OCI-LY1 (cell line): ENCODE results near the gene ATF5.

ENCODE experiments used
- H2AFZ ChIP-seq: fragments of 200-600 bp; sonication (generic), shearing (Covaris generic); 2 replicates; pipeline ENCODE4 v1.6.0; 2014; ENCODE audit warnings: antibody characterized with exemption, mild to moderate bottlenecking, low read length
- H3F3A ChIP-seq: fragments of 200-600 bp; sonication (generic), shearing (Covaris generic); 2 replicates; pipeline ENCODE4 v1.6.0; 2014; ENCODE audit warnings: mild to moderate bottlenecking, antibody characterized with exemption, low read length, moderate library complexity; ENCODE audit not compliant: insufficient read depth
- H3K27ac ChIP-seq: fragments of 200-600 bp; sonication (generic); 2 replicates; pipeline ENCODE4 v1.5.1; 2014; ENCODE audit warnings: low read length, mixed run types, mild to moderate bottlenecking, low read depth; ENCODE audit not compliant: poor library complexity, severe bottlenecking
- H3K27me3 ChIP-seq: fragments of 200-600 bp; sonication (generic); 2 replicates; pipeline ENCODE4 v1.6.0; 2014; ENCODE audit warnings: antibody characterized with exemption, mild to moderate bottlenecking, low read length, moderate library complexity; ENCODE audit not compliant: insufficient read depth
- H3K36me3 ChIP-seq: fragments of 200-600 bp; sonication (generic); 2 replicates; pipeline ENCODE4 v1.6.1; 2014; ENCODE audit warnings: mild to moderate bottlenecking, antibody characterized with exemption, low read length, moderate library complexity, mixed read lengths; ENCODE audit not compliant: insufficient read depth
- H3K4me1 ChIP-seq: fragments of 200-600 bp; sonication (generic); 2 replicates; pipeline ENCODE4 v1.5.1; 2014; ENCODE audit warnings: mild to moderate bottlenecking, low read length, moderate library complexity; ENCODE audit not compliant: insufficient read depth, severe bottlenecking
- H3K4me2 ChIP-seq: fragments of 200-600 bp; sonication (generic), shearing (Covaris generic); 2 replicates; pipeline ENCODE4 v1.6.1; 2014; ENCODE audit warnings: low read length
- H3K4me3 ChIP-seq: fragments of 200-600 bp; sonication (generic); 2 replicates; pipeline ENCODE4 v1.5.1; 2014; ENCODE audit warnings: low read length, low read depth, mild to moderate bottlenecking, mixed read lengths; ENCODE audit not compliant: poor library complexity, severe bottlenecking
- H3K79me2 ChIP-seq: fragments of 200-600 bp; shearing (Covaris generic); 2 replicates; pipeline ENCODE4 v1.6.1; 2016; ENCODE audit warnings: mixed run types, low read length, mixed read lengths; ENCODE audit not compliant: insufficient read depth
- H3K9ac ChIP-seq: fragments of 200-600 bp; sonication (generic), shearing (Covaris generic); 2 replicates; pipeline ENCODE4 v1.6.1; 2014; ENCODE audit warnings: mild to moderate bottlenecking, low read length, mixed read lengths
- H3K9me2 ChIP-seq: fragments of 200-600 bp; sonication (generic), shearing (Covaris generic); 2 replicates; pipeline ENCODE4 v1.6.1; 2014; ENCODE audit warnings: low read depth, mild to moderate bottlenecking, low read length, mixed read lengths
- H3K9me3 ChIP-seq: fragments of 200-600 bp; shearing (Covaris generic); 2 replicates; pipeline ENCODE4 v1.6.1; 2014; ENCODE audit warnings: low read length, mixed read lengths
- H4K20me1 ChIP-seq: fragments of 200-600 bp; sonication (generic), shearing (Covaris generic); 2 replicates; pipeline ENCODE4 v1.6.0; 2016; ENCODE audit warnings: mild to moderate bottlenecking, low read length; ENCODE audit not compliant: insufficient read depth
- EZH2 ChIP-seq: fragments of 200-600 bp; sonication (generic), shearing (Covaris generic); IDR thresholded peaks from 2 replicates; pipeline ENCODE4 v1.8.0; 2017; ENCODE audit warnings: borderline replicate concordance, mixed run types, mild to moderate bottlenecking, antibody characterized with exemption, low read length, moderate library complexity, mixed read lengths
- TF ChIP-seq, protein P1 (sequence below): fragments of 200-600 bp; sonication (generic), shearing (Covaris generic); IDR thresholded peaks from 2 replicates; pipeline ENCODE4 v1.5.1; 2017; ENCODE audit warnings: mild to moderate bottlenecking, antibody characterized with exemption, low read length, moderate library complexity, mixed read lengths

ATF5 gene

DNA sequence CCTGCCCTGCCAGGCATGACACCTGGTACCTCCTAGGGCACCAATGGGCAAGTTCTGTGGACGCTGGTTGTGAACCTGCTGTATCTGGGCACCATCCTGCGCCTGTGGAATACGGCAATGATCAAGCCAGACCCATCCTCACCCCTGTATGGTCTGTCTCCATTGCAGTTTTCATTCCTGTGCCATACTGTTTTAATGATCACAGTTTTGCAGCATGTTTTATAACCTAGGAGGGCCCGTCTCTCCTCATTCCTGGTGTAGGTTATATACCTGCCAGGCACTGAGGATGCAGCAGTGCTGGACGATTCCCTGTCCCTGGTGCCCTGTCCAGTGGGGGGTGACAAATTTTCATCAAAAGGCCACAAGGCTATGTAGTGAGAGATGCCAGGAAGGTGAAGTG, 45.9 kb upstream of the ATF5 start:
- Histone ChIP-seq H3K79me2 (no peaks in the 10 kb centered on the region), H3K27me3 (no peaks in the 10 kb centered on the region), H4K20me1 (no peaks in the 10 kb centered on the region), H3F3A (no peaks in the 10 kb centered on the region), H2AFZ (no peak overlapping the region), H3K36me3 (peaks cover 57% of the 10 kb centered on the region), H3K4me3 (no peak overlapping the region), H3K27ac (no peak overlapping the region), H3K4me2 (no peak overlapping the region), H3K4me1 (peaks cover 25% of the 10 kb centered on the region), H3K9ac (no peak overlapping the region), H3K9me3 (0 out of 2 replicates have a peak, but pooled peaks cover 3% of the 10 kb centered on the region), H3K9me2 (no peaks in the 10 kb centered on the region)
- TF ChIP-seq EZH2, result no peak
- TF ChIP-seq, protein P1, sequence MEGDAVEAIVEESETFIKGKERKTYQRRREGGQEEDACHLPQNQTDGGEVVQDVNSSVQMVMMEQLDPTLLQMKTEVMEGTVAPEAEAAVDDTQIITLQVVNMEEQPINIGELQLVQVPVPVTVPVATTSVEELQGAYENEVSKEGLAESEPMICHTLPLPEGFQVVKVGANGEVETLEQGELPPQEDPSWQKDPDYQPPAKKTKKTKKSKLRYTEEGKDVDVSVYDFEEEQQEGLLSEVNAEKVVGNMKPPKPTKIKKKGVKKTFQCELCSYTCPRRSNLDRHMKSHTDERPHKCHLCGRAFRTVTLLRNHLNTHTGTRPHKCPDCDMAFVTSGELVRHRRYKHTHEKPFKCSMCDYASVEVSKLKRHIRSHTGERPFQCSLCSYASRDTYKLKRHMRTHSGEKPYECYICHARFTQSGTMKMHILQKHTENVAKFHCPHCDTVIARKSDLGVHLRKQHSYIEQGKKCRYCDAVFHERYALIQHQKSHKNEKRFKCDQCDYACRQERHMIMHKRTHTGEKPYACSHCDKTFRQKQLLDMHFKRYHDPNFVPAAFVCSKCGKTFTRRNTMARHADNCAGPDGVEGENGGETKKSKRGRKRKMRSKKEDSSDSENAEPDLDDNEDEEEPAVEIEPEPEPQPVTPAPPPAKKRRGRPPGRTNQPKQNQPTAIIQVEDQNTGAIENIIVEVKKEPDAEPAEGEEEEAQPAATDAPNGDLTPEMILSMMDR, result no peak

DNA sequence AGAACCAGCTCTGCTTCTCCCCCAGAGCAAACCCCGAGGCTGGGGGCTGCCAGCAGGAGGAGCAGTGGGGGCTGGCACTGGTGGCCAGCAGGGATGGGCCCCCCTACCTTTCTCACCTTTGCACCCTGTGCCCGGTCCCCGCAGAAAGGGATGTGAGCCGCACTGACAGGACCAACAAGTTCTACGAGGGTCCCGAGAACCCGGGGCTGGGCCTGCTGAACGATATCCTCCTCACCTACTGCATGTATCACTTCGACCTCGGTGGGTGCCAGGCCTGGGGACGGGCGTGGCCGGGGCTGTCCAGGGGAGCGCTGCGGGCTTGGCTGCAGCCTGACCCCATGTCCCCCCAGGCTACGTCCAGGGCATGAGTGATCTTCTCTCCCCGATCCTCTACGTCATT, 44.9 kb upstream of the ATF5 start:
- Histone ChIP-seq H3K9me3 (0 out of 2 replicates have a peak, but pooled peaks cover 3% of the 10 kb centered on the region), H3K9ac (no peak overlapping the region), H3K4me3 (no peak overlapping the region), H3K4me1 (peaks cover 26% of the 10 kb centered on the region), H3K27ac (no peak overlapping the region), H3K4me2 (no peak overlapping the region), H3K79me2 (no peaks in the 10 kb centered on the region), H3K9me2 (no peaks in the 10 kb centered on the region), H3K27me3 (no peaks in the 10 kb centered on the region), H2AFZ (no peak overlapping the region), H3K36me3 (peaks cover 57% of the 10 kb centered on the region), H4K20me1 (no peaks in the 10 kb centered on the region), H3F3A (no peaks in the 10 kb centered on the region)
- TF ChIP-seq EZH2, result no peak
- TF ChIP-seq, protein P1, result no peak

DNA sequence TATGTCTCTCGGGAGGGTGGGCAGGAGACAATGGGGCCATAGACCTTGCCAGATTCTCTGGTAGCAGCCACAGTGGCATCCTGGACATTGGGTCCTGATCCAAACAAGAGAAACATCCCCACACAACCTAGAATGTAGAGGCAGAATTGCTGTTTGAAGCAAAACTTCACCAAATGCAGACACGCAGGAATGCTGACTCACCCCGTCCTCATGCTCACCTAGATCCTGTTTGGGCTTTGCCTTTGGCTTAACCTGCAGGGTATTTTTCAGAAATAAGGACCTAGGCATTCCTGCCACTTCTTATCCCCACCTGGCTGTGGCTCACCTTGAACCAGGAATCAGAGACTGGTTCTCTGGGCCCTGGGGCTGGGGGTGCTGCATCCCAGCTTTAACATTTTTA, 44.2 kb upstream of the ATF5 start:
- Histone ChIP-seq H3F3A (0 out of 2 replicates have a peak, but pooled peaks cover 2% of the 10 kb centered on the region), H3K79me2 (no peaks in the 10 kb centered on the region), H3K27me3 (no peaks in the 10 kb centered on the region), H3K9ac (no peak overlapping the region), H2AFZ (no peak overlapping the region), H3K4me1 (peaks cover 26% of the 10 kb centered on the region), H4K20me1 (no peaks in the 10 kb centered on the region), H3K36me3 (peaks cover 57% of the 10 kb centered on the region), H3K4me2 (no peak overlapping the region), H3K9me2 (no peaks in the 10 kb centered on the region), H3K4me3 (no peak overlapping the region), H3K27ac (no peak overlapping the region), H3K9me3 (0 out of 2 replicates have a peak, but pooled peaks cover 3% of the 10 kb centered on the region)
- TF ChIP-seq, protein P1, result no peak
- TF ChIP-seq EZH2, result no peak
